RWPE1 (cell line): ENCODE measurements around the gene EOLA1.
"Not testable (repeated sequence)": the region's sequence is repeated elsewhere in the genome, so short reads cannot be mapped to it uniquely, and the experiment has no call there.

Source experiments
- CTCF ChIA-PET: fragments of 350-600 bp; sonication (Branson Sonifier 250); formaldehyde crosslinking; extraction: SDS; loops from one replicate; lab custom pipeline; 2021; lab: Yijun Ruan, JAX
- POLR2A ChIA-PET: fragments of 400-600 bp; formaldehyde crosslinking; extraction: SDS; loops from one replicate; lab custom pipeline; 2020; ENCODE audit warnings: antibody characterized with exemption; ENCODE audit not compliant: low non-redundant PET; lab: Yijun Ruan, JAX
- DNase-seq: peaks from one replicate; pipeline ENCODE4 v3.0.0; 2012; ENCODE audit warnings: low spot score
- H3K27ac ChIP-seq: fragments of 450-650 bp; 2 replicates; pipeline ENCODE4 v1.5.1; 2017
- TF ChIP-seq, protein P1 (sequence below): fragments of 450-650 bp; conservative IDR thresholded peaks from 2 replicates; pipeline ENCODE4 v1.5.1; 2017; ENCODE audit warnings: low read depth, mild to moderate bottlenecking

The EOLA1 gene

DNA sequence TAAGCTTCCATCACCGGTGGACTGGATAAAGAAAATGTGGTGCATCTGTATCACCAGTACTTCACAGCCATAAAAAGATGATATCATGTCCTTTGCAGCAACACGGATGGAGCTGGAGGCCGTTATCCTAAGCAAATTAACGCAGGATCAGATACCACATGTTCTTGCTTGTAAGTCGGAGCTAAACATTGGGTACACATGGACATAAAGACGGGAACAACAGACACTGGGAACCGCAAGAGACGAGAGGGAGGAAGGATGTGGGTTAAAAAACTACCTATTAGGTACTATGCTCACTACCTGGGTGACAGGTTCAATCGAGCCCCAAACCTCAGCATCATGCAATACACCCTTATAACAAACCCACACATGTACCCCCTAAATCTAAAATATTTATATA, 19.4 kb upstream of the EOLA1 start:
- CTCF ChIA-PET: no interaction called here
- TF ChIP-seq, protein P1, sequence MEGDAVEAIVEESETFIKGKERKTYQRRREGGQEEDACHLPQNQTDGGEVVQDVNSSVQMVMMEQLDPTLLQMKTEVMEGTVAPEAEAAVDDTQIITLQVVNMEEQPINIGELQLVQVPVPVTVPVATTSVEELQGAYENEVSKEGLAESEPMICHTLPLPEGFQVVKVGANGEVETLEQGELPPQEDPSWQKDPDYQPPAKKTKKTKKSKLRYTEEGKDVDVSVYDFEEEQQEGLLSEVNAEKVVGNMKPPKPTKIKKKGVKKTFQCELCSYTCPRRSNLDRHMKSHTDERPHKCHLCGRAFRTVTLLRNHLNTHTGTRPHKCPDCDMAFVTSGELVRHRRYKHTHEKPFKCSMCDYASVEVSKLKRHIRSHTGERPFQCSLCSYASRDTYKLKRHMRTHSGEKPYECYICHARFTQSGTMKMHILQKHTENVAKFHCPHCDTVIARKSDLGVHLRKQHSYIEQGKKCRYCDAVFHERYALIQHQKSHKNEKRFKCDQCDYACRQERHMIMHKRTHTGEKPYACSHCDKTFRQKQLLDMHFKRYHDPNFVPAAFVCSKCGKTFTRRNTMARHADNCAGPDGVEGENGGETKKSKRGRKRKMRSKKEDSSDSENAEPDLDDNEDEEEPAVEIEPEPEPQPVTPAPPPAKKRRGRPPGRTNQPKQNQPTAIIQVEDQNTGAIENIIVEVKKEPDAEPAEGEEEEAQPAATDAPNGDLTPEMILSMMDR: no peak
- POLR2A ChIA-PET: no interaction called here
- no peak overlapping the region for H3K27ac ChIP-seq
- no peak for DNase-seq

DNA sequence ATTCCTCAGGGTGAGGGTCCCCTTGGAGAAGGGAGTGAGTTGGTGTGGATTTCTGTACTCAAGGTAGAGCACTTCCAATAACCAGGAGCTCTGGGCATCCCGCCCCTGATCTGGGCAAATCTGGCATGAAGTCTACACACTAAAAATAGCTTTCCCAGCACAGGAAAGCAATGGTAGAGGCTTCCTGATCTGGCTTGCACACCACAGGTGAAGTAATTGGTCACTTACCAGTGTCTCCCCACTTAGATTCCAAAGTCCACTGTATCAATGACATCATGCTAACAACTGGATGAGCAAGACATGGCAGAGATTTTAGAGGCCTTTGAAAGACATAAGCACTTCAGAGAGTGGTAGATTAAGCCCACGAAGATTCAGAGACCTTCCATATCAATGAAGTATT, 17.9 kb upstream of the EOLA1 start:
- ChIA-PET CTCF (no interaction called here), POLR2A (no interaction called here)
- no peak for DNase-seq
- no peak overlapping the region for H3K27ac ChIP-seq
- TF ChIP-seq, protein P1: no peak

DNA sequence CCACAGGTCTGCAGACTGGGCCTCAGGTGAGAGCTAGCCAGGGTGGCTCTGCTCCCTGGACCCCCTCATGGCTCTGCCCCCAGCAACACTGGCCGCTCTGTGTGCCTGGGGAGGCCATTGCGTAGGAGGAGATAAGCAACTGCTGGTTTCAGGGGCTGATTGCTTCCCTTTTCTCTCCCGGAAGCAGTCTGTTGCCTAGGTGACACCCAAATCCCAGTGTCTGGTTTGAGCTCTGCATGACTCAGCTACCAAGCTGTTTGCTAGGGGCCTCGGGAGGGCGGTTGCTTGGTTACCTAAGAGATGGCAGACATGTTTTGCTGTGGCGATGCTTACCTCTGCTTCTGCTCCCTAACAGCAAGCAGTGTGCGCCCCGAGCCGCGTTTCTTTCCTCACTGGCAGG, 15.4 kb upstream of the EOLA1 start:
- POLR2A ChIA-PET, CTCF ChIA-PET, DNase-seq, H3K27ac ChIP-seq: not testable (repeated sequence)

DNA sequence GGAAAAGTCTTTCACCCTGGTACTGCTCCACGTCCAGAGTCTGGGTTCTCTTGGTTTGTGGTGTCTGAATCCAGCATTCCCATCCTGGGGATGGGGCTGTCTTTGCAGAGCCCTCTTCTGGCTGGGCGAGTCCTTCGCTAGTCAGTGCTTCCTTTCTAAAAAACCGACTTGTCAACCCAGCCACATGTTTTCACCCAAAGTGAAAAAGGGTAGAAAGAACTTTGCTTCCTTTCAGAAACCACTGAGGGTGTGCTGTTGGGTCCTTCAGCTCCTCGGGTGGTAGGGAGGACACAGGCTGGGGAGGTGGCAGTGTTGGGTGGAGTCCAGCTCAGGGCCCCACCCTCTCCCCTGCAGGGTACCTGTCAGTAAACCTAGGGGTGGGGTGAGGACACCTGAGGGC, 14.9 kb upstream of the EOLA1 start:
- H3K27ac ChIP-seq, POLR2A ChIA-PET, DNase-seq, CTCF ChIA-PET: not testable (repeated sequence)

DNA sequence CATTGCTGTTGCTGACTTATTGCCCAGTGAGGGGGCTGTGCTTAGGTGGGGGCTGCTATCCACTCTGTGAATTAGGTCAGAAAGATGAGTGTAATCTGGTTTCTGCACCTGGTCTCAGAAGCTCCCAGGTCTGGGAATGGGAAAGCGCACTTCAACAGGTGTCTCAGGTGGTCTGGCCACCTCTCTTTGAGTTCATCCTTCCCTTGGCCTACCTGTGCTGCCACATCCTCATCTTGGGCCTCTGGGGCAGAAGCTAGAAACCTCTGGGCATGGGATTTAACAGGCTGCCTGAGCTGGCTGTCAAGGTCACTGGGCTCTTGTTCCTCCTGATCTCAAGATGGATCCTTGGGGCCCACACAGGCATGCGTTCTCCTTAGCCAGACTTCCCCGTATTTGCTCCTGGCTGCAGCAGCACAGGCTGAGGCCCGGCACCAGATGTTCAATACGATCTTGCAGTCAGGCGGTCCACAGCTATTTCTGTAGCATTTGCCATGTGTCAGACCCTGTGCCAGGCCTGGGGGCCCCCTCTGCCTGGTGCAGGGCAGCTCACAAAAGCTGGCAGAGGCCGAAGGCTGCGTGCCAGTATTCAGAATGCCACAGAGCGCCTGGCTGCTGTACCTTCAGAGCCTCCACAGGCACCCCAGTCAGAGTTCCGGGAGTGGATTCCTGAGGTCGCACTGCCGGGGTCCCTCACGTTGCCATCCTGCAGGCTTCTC, 14.3 kb upstream of the EOLA1 start:
- CTCF ChIA-PET: not testable (repeated sequence)

DNA sequence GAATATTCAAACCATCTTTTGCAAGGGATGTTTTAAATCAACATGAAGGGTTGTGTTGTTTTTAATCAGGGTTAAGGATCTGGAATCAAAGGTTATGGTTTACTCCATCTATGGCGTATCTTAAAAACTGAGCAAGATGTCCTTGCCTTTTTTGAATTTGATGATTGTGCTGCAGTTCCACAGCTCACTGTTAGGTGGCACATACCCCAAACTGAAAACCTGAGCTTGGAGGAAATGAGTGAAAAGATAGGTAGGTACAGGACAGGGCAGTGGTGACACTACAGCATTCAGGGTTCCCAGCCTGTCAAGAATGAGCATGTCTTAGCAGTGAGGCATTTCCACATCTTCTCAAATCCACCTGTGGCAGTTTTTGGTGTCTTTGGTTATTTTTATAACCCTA, 13.1 kb upstream of the EOLA1 start:
- ChIA-PET CTCF (no interaction called here), POLR2A (no interaction called here)
- TF ChIP-seq, protein P1: peak; percentile 38
- H3K27ac ChIP-seq: no peak overlapping the region
- peak; percentile 2 for DNase-seq

More for the DNA sequence above, 14.3 kb upstream of the EOLA1 start:
- H3K27ac ChIP-seq, POLR2A ChIA-PET, DNase-seq: not testable (repeated sequence)

DNA sequence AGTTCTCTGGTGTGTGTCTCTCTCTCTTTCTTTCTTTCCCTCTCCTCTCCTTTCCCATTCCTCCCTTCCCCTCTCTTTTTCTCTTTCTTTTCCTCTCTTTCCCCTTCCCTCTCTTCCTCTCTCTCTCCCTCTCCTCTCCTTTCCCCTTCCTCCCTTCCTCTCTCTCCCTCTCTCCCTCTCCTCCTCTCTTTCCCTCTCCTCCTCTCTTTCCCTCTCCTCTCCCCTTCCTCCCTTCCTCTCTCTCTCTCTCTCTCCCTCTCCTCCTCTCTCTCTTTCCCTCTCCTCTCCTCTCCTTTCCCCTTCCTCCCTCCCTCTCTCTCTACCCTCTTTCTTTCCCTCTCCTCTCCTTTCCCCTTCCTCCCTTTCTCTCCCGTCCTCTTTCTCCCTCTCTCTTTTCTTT, 12.4 kb upstream of the EOLA1 start:
- TF ChIP-seq, protein P1: no peak
- ChIA-PET CTCF (no interaction called here), POLR2A (no interaction called here)
- H3K27ac ChIP-seq: no peak overlapping the region
- no peak for DNase-seq

DNA sequence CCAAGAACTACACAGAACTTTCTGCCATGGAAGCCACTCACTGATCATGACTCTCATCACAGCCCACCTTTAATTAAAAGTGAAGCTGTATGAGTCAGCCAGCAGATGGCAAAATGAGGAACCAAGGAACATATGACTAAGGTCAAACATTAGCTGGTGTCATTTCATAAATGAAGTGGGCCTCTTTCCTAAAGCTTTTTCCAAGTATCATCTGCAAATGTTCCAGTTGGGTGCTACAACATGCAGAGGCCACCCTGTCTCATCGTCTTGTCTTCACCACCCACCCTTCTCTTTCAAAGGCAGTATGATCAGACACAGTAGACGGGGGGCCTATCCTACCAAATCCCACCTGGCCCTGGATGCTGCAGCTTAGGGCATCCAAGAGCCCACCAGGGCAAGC, 9.2 kb upstream of the EOLA1 start:
- H3K27ac ChIP-seq: no peak overlapping the region
- POLR2A ChIA-PET: no interaction called here
- DNase-seq: no peak
- TF ChIP-seq, protein P1: no peak
- CTCF ChIA-PET: no interaction called here

DNA sequence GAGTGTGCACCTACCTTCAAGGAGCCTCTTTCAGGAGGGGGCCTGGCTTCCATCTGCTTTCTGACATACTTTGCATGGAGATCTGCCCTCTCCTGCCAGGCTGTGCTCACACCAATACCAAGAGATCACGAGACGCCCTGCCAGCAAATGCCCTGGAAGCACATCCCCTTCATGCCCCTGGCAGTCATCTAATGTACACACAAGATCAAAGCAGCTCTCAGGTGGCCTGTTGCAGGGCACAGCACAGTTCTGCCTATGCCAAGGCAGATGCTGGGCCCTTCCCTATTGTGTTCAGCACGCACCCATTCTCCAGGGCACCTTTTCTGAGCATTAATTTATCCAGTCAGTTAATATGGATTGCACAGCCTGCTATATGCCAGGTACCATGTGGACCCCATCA, 7.9 kb upstream of the EOLA1 start:
- POLR2A ChIA-PET, CTCF ChIA-PET, H3K27ac ChIP-seq, DNase-seq: not testable (repeated sequence)

DNA sequence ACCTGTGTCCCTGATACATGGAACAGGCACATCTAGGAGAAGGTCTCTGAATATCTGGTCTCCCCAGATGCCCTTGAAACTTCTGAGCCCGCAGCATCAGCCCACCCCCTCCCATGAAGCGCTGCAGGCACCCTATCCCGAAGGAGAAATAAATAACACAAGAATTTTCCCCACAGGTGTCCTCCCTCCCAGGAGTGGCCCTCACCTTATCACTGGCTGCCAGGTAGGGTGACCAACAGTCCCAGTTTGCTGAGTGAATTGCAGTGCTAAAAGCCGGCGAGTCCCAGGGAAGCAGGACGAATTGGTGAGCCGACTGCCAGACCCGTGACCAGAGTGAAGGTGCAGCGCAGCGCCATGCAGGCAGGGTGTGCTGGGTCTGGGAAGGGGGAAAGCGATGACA, 6.8 kb upstream of the EOLA1 start:
- CTCF ChIA-PET, DNase-seq, H3K27ac ChIP-seq, POLR2A ChIA-PET: not testable (repeated sequence)

DNA sequence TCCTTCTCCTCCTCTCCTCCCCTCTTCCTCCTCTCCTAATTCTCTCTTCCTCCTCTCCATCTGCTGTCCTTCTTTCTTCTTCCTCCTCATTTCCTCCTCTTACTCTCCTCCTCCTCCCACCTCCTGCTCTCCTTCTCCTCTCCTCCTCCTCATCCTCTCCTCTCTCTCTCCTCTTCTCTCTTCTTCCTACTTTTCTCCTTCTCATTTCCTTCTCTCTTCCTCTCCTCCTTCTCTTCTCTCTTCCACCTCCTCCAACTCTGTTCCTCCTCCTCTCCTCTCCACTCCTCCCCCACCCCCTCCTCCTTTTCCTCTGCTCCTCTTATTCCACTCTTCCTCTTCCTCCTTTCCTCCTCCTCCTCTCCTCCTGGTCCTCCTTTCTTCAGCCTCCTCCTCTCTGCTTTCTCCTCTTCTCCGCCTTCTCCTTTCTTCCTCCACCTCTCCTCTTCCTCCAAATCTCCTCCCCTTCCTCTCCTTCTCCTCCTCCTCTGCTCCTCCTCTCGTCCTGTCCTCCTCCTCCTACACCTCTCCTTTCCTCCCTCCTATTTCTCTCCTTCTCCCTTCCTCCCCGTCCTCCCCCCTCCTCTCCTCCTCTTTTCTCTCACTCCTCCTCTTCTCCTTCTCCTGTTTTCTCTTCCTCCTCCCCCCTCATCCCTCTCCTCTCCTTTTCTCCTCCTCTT, 5.7 kb upstream of the EOLA1 start:
- POLR2A ChIA-PET, DNase-seq, CTCF ChIA-PET, H3K27ac ChIP-seq: not testable (repeated sequence)

DNA sequence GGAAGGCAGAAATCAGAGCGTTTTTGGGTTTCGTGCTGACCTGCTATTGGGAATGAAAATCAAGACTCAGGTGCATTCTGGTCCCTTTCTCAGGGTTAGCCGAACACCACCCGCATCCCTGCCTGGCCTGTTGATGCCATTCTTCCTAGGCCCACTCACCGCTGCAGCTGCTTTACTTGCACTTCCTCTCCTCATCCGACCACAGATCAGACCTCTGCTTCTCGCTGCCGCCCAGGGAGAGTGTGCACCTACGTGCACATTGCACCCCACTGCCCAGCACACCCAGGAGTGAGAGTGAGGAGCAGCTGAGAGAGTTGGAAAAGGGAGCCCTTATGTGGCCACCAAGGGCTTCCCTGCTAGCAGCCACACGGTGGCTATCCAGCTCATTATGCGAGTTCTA, 3.3 kb upstream of the EOLA1 start:
- POLR2A ChIA-PET, H3K27ac ChIP-seq, CTCF ChIA-PET, DNase-seq: not testable (repeated sequence)
